Bone marrow (tissue), 2 donors: ENCODE measurements around the gene AUTS2.

Experiments used
- DNase-seq, 2 donors: peaks; one replicate each; lab custom pipeline; 2025; lab: John Stamatoyannopoulos, UW

Gene AUTS2

DNA sequence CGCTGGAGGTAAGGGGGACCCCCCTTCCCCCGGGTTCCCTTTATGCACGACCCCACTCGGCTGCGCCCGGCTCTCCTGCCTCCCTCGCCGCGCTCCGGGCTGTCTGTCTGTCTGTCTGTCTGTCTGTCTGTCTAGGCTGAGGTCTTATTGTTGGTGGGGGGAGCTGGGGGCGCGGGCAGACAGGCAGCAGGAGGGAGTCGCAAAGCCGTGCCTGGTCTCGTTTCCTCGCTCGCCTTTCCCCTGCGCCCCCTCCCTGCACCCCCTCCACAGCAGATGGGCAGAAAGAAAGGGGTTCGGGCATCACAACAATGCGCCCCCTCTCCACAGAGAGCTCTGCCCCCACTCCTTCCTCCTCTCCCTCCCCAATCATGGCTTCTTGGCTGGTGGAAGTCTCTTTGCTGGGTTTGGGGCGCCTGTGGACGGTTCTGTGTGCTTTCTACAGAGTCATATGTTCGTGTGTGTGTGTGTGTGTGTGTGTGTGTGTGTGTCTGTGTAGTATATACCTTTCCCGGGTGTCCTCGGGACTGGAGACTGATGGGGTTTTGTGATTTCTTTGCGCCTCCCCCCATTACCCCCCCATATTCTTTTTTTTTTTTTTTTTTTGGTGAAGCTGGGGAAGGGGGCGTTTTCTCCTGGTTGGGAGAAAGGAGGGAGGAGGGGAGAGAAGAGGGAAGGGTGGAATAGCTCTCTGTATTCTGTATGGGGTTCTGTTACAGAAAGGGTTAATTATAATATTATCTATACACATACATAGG is 1.9 kb downstream of the AUTS2 start:
- no peak for DNase-seq

DNA sequence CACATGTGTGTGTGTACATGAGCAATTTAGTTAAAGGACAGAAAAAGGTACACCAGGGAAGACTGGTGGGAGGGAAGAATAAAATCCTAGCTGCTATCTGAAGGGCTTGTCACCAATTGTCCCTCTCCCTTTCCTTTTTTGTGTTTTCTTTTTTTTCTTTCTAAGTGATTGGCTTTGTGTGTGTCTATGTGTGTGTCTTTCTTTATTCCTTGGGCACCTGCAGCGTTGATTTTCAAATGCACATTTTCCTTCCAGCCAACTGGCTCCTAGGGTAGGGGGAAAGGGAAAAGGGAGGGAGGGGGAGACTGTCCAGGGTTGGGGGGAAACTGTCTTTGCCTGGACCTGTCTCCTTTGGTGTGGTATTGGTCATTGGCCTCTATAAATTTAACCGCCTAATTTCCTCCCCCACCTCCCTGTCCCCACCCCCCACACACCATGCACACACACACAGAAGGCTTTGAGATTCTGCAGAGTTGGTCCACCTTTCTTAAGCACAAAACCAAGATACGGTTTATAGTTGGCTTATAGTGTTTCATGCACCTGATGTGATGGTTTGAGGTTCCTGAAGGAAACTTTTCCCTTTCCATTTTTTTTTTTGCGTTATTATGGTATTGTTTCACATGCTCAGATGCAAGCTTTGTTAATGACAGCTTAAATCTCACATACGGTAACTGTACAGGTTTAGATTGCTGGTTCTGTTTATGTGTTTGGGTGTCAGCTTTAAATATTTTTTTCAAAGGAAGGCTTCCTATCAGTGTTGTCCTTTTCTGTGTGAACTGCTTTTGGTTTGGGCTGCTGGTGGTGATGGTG is 2.6 kb downstream of the AUTS2 start:
- no peak for DNase-seq

DNA sequence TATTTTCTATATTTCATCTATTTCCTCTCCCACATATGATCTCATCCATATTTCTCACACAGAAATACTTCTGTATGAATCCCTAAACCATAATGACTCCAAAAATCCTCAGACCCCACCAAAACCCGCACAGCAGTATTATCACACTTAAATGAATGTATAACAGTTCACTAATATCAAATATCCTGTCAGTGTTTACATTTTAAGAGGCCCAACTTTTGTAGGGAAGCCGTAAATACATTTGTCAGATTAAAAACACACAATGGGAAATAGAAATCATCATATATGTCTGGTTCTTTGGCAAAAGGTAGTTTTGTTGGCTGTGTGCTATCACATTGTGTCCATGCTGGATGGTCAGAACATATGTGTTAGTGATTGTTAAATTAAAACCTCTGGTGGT is 4.2 kb downstream of the AUTS2 start:
- DNase-seq, result no peak

DNA sequence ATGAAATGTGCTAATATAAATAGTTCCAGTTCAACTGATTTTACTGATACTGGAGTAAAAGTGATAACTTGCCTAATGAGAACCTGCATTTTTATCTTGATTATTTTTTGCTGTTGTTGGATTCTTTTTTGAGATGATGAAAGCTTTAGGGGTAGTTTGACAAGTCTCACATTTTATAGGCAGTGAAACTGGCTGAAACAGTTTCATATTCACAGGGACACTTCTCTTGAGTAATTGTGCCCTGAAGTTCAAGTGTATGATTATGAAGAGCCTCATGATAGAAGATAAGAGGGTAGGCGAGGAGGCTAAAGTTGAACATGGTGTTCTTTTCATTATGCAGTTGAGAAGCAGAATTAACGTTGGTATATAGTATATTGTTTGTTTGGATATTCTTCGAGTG is 5.1 kb downstream of the AUTS2 start:
- no peak for DNase-seq

DNA sequence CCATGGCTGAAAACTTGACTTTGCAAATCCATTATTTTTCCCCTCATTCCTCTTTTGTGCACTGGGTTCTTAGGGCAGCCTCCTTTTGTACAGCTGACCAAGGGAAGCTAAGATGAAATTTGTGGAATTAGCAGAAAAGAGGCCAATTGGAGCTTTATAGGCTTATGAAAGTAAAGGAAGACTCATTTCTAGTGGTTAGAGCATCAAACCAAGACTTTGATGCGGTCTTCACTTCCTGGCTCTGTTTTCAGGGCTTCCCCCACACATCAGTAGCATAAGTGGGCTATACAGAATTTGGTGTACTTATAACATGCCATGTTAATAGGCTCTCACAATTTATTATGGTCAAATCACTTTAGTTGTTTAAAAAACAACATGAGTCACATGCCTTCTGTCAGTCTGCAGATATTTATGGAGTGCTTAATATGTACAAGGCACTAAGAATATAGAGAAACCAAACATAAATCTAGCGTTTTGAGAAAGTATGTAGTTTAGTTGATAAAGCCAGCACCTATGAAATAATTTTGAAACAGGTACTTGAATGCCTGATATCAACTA is 5.7 kb downstream of the AUTS2 start:
- peak in 1 of 2 donors; percentile 62 for DNase-seq

DNA sequence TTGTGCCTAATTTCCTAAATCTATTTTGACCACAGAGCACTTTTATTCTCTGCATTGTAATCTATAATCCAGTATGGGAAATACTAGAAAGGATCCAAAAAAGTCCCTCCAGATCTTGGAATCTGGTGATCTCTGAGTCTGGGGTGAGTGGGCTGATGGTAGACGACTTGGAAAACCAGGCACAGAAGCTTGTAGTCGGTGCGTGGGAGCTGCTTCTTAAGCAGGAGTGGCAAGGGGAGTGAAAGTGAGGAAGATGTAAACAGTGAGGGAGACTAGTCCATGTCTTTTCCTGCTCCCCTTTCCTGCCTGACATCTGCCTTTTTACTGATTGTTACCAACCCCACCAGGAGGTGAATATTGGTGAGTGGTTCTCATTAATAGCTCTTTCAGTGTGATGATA is 6.8 kb downstream of the AUTS2 start:
- no peak for DNase-seq

DNA sequence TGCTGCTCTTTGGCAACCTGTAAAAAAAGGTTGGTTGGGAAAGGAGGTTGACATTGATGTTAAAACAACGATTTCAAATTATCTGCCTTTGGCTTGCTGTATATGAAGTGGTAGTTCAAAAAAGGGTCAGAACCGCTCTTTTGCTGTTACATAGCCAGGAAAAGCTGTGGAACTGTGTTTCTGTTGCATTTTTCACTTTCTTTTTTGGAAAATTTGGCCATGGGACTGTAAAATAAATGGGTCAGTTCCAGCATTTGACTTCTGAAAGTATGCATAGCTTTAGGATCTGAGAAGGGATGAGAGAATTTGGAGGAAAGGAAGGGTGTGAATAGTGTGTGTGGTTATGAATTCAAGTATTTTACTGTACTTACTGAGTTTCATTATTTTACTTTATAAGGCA is 7.3 kb downstream of the AUTS2 start:
- DNase-seq, result no peak

DNA sequence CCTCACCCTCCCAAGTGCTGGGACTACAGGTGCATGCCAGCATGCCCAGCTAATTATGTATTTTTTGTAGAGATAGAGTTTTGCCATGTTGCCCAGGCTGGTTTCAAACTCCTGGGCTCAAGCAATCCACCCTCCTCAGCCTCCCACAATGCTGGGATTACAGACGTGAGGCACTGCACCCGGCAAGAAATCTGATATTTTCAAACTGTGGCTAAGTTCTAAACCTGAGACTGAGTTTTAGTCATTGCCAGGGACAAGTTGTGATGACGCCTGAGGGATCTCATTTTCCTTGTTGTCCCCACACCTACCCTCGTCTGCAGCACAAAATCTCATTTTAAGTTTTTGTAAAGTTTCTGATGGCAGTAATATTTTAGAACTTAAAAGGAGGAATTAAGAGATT is 9.8 kb downstream of the AUTS2 start:
- DNase-seq, result no peak

DNA sequence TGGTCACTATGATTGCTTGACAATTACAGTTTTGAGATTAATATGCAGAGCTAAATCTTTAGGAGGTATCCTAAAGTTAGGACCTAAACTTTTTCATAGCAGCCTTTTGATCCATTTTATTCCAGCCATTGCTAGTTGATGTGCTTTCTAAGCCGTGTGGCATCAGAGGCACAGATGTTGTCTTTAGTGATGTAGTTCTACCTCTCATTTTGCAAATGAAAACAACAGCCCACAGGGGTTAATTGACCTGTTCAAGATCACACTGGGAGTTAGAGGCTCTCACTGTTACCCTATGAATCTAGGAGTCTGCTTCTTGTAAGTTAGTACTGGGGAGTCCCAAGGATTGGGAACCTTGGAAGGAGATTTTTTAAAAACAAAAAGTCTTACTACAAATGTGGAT is 10.6 kb downstream of the AUTS2 start:
- DNase-seq, result no peak

DNA sequence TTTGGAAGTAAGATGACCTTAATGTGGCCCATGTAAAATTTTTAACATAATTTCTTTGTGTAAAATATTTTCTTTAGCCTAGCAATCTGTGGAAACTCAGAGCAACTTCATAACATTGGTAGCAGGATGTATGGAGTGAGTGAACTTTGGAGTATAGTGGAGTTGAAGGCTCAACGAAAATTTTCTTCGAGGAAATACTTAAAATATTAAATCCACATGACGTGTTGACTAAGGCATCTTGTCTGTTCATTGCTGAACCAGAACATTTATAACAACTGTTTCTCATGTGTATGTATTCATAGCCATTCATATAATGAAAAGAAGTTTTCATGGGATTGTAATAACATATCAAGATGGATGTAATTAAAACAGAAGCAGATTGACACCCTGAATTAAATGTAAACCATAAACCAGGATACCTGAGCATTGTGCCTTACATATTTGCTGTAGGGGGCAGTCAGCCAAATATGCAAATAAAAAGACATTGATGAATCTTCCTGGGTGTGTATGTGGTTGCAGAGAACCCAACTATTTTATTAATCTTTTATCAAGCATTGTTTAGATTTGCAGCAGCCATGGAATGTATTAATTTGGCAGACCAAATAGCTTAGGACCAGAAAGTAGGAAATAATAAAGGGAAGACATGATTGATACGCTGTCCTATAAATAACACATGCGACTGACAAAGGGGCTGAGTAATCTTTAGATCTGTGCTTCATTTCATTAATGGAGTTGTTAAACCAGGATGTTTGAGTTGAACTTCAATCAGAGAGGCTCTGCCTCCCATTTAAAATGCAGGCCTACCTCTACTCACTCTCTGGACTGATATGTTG is 11.5 kb downstream of the AUTS2 start:
- DNase-seq, result no peak

DNA sequence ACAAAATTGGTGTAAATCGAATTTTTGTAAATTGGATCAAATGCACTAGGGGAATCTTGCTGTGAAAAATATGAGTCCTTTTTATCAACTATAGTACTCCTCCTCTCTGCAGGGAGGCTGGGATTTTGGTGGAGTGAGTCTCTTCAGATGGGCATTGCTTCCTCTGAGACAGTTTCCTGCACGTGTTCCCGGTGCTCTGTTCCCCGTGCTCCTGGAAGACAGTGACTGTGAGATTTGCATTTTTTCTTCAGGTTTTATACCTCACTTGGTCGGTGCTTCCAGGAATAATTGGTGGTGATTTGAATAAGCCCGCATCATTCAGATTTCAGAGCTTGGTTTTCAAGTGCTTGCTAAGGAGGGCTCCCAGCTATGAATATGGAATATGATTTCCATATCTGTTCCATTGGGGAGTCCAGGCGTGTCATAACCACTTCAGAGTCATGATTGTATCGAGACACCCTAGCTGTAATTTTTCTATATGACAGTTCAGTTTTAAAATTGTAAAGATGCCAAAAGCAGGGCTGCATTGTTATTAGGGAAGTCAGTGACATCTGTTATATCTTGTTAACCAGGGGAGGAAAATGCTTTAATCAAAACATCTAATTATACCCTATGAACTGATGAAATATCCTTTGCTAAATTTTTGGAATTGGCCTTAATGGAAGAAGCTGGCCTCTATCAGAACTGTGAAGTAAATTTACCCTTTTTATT is 12.3 kb downstream of the AUTS2 start:
- peak in 1 of 2 donors; percentile 39 for DNase-seq

DNA sequence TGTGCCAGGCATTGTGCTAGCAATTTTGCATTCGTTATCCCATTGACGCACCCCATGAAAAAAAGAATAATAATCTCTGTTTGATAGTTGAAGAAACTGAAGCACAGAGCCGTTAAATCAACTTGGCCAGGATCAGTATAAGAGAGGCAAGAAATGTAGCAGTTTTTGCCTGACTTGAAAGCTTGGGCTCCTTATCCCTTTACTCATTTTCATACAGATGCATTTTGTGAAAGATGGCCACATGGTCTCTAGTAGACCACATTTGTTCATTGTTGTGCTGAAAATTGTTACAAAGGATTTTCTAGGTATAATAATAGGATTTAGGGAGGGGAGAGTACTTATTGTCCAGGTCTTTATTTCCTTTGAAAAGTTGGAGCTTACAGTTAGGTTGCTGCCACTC is 14.7 kb downstream of the AUTS2 start:
- DNase-seq, result no peak

DNA sequence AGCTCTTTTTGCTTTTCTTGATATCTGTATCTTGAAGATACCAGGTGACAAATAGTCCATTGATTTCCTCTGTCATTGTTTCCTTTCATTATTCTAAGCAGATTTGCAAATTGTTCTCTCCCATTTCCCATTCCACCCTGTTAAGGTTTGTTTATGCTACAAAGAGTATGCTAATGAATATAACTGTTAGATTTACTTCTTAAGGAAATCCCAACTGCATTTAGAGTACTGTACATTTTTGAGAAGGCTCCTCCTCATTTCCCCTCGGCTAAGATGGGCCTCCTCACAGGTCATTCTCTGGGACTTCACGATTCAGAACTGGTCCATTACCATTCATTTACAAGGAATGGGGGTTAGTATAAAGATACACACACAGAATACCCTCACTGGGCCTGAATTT is 15.6 kb downstream of the AUTS2 start:
- DNase-seq, result no peak

DNA sequence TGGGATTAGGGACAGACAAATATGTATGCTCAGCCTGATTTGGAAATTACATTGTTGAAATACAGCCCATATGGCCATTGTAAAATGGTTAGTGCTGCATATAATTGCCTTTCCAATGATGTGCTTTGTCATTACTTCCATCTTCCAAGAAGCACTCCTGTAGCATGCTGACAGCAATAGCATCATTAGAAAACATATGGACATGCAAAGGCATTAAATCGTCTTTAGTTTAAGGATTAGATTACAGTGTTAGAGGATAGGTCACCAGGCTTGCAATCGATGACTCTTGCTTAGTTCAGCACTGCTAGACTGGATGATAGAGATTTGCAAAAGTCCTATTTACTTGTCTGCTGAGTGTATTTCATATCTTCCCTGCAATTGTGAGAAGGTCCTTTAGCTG is 17.4 kb downstream of the AUTS2 start:
- DNase-seq, result no peak

DNA sequence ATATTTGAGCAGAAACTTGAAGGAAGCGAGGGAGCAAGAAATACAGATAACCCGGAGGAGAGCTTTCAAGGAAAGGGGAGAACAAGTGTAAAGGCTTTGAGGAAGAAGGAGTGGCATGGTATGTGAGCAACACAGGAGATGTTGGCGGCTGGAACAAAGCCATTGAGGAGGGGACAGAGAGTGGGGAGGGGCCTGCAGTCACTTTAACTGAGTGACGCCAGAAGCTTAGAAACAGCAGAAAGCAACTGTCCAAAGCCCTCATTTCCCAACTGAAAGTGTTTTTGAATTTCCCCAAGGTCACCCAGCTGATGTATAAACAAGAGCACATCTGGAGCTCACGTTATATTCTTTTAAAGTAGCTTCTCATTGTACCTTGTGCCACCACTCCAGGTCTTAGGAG is 19.1 kb downstream of the AUTS2 start:
- no peak for DNase-seq

DNA sequence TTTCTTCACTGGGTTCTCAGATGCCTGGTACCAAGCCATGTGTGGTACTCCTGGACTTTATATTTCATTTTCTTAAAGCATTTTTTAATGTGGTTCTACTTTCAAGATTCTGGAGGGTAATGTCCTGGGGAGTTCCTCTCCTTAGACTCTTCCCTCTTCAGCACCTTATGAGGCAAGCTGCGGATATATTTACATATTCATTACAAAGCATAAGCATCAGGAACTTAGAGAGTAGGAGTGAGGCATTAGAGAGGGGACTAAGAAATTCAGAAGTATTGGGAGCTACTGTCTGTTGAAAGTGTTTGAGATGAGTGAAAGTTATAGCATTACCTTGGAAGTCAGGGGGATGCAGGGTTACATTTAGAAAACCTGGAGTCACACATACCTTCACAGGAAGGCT is 20.8 kb downstream of the AUTS2 start:
- no peak for DNase-seq

DNA sequence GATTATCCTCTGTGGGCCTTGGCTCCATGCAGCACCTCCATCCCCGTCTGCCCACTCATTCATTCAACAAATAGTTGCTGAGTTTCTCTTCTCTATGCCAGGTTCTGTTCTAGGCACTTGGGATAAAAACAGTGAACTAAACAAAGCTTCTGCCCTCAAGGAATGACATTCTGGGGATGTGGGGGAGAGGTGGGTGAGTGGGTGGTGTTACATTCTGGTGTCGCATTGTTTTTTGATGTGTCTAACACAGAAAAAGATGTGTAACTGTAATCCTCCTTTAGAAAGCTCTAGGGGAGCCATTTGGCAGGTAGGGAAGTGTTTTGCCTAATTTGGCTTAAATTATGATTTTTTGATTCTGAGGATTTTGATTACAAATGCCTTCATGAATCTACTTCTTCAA is 21.4 kb downstream of the AUTS2 start:
- DNase-seq, result no peak

DNA sequence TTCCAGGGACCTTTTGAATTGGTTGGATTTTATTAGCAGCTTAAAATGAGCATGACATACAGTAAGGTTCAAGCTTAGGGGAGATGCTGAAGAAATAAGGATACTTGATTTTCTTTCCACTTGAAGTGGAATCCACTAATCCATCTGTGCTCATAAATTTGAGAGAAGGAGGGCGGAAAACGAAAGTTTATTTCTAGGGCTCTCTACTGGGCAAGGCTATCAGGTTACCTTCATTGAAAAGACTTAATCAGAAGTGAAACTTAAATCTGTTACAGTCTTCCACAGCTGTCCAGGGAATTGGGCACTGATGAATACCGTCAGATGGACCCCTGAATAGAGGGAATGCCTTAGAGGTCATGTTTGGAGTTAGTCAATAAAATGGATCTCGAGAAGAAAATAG is 21.8 kb downstream of the AUTS2 start:
- no peak for DNase-seq

DNA sequence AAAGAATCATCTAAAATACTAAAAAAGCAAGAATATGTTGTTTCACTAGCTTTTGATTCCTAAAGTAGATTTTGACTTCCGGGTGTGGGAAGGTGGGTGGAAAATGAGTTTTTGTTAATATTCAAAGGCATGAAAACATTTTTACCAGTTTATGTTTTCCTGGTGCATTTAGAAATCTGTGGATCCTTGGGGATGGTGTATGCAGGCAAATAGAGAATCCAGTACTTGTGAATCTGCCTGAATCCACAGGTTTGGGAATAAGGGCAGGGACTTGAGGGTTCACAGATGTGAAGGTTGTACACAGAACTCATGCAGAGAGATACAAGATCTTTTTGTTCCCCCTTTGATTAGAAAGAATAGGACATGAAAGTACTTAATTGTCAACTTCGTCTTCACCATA is 22.4 kb downstream of the AUTS2 start:
- no peak for DNase-seq

DNA sequence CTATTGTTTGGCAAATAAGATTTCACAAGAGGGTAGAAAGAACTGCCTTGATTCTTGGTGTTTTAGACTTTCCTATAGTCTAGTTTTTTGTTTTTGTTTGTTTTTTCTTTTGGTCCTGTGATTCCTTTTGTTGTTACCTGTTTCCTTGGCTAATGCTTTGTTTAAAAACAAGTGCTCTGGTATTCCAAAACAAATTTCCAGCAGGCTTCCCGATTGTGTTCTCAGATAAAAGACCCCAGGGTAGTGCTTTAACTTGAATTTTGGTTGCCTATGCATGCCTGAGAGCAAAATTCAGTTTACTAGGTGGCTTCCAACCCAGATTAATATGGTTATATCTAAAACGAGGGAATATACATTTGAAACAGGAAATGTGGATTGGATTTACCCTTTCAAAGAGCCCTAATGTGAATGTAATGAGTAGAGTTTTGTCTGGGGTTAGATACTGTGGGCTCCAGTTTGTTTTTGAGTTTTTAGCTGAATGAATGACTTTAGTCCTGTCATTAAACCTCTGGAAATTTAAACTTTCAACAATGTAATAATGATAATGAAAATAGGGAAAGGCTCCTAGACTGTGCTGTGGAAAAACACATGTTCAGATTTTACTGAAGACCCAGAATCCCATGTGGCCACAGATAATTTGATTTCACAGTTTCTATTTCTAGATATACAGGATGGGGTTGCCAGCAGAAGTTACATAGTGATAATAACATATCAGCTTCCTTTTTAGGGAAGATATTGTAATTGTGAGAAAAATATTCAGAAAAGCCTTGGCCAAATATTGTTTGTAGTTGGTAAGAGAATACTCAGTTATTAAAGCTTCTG is 23.9 kb downstream of the AUTS2 start:
- peak in 1 of 2 donors; percentile 19 for DNase-seq

DNA sequence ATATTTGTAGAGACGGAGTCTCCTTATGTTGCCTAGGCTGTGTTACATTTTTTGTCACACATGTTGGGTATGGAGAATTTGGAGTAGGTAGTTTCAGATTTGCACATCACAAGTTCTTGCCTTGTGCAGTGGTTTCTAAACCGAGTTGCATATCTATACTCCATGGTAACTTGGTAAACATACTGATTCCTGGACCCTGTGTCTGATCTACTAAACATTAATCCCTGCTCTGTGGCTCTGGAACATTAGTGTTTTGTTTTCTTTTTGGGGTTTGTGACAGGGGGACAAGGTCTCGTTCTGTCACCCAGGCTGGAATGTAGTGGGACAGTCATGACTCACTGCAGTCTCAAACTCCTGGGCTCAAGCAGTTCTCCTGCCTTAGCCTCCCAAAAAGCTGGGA is 24.7 kb downstream of the AUTS2 start:
- DNase-seq, result no peak
